Kidney glomerular epithelial cell (primary cell): ENCODE data around the gene CDKN2D.
"Not testable (repeated sequence)": the region's sequence is repeated elsewhere in the genome, so short reads cannot be mapped to it uniquely, and the experiment has no call there.

Experiments
- DNase-seq: peaks from one replicate; lab custom pipeline; 2025; lab: John Stamatoyannopoulos, UW

Gene CDKN2D

GRCh38 chr19:10551698-10552301 lies 17.0 kb downstream of the CDKN2D start:
- DNase-seq = no peak

- DNase-seq = not testable (repeated sequence)
These were observed 17.8 kb downstream of the CDKN2D start for GRCh38 chr19:10551006-10551405.

GRCh38 chr19:10550336-10550735 lies 18.4 kb downstream of the CDKN2D start:
- no peak for DNase-seq

GRCh38 chr19:10549733-10550132 lies 19.0 kb downstream of the CDKN2D start:
- no peak for DNase-seq

- DNase-seq = no peak
These were observed 20.0 kb downstream of the CDKN2D start for GRCh38 chr19:10548746-10549276.

- no peak for DNase-seq
These were observed 22.0 kb downstream of the CDKN2D start for GRCh38 chr19:10546817-10547216.

GRCh38 chr19:10544753-10545251 lies 24.0 kb downstream of the CDKN2D start:
- no peak for DNase-seq

GRCh38 chr19:10544242-10544752 lies 24.5 kb downstream of the CDKN2D start:
- DNase-seq = no peak

GRCh38 chr19:10543420-10544241 lies 25.1 kb downstream of the CDKN2D start, which contains the start of gene ATG4D:
ATG4D (plus strand) TSS chr19:10543904; CDS start chr19:10544091, 187 bp downstream.
- DNase-seq = peak; percentile 44

GRCh38 chr19:10543059-10543419 lies 25.7 kb downstream of the CDKN2D start:
- no peak for DNase-seq

- not testable (repeated sequence) for DNase-seq
These were observed 29.8 kb downstream of the CDKN2D start for GRCh38 chr19:10539016-10539415.

GRCh38 chr19:10538204-10538983 lies 30.4 kb downstream of the CDKN2D start:
- no peak for DNase-seq

- no peak for DNase-seq
These were observed 31.1 kb downstream of the CDKN2D start for GRCh38 chr19:10537668-10538067.

GRCh38 chr19:10535613-10536012 lies 33.2 kb downstream of the CDKN2D start:
- no peak for DNase-seq

- DNase-seq = peak; percentile 52
These were observed 35.0 kb downstream of the CDKN2D start for GRCh38 chr19:10533646-10534386.

- DNase-seq = no peak
These were observed 36.3 kb downstream of the CDKN2D start for GRCh38 chr19:10532457-10532856.

GRCh38 chr19:10526887-10527286 lies 41.9 kb downstream of the CDKN2D start:
- not testable (repeated sequence) for DNase-seq

GRCh38 chr19:10525636-10526035 lies 43.1 kb downstream of the CDKN2D start:
- DNase-seq = no peak

GRCh38 chr19:10523135-10523636 lies 45.6 kb downstream of the CDKN2D start:
- no peak for DNase-seq

- DNase-seq = no peak
These were observed 47.2 kb downstream of the CDKN2D start for GRCh38 chr19:10521461-10522171.
